K562 (cell line): ENCODE data around the gene MAP4K4. TPM values are rescaled to one million over a fixed set of nuclear protein-coding genes. Genes with fewer than 3 reads are reported as not detected.

ENCODE experiments used
- ATAC-seq: fragments of 200-7000 bp; cut with Tn5 transposase; 3 replicates; pipeline ENCODE4 v1.9.1; 2020; ENCODE audit warnings: moderate library complexity
- BruUV-seq: library from RNA; stranded (reverse); fragments of 400-500 nt; replicated peaks from 2 replicates; lab custom pipeline; 2021; lab: Mats Ljungman, UMichigan
- CTCF ChIA-PET: fragments of 300-600 bp; formaldehyde crosslinking; extraction: SDS; loops from one replicate; lab custom pipeline; 2021; ENCODE audit warnings: low intra/inter-chr PET ratio; lab: Yijun Ruan, JAX
- POLR2A ChIA-PET: fragments of 300-600, 350-650 bp; sonication (Branson Sonifier 250); formaldehyde crosslinking; extraction: SDS; loops from one replicate; lab custom pipeline; 2021; ENCODE audit warnings: antibody characterized with exemption, inconsistent platforms; lab: Yijun Ruan, JAX
- DNase-seq, 4 experiments: peaks; one replicate each; pipeline versions ENCODE4 v3.0.0 to v3.0.0-alpha.2; 2011 to 2018; ENCODE audit warnings: low spot score in 3 of 4, mixed read lengths in 3 of 4; ENCODE audit errors: extremely low read depth in 1 of 4
- FAIRE-seq: peaks from 2 replicates; lab custom pipeline; 2011; peaks lifted over from hg19 to GRCh38; lab: Jason Lieb, UNC
- H2AFZ ChIP-seq: 2 replicates; pipeline ENCODE4 v1.6.0; 2011; ENCODE audit warnings: low read depth, low read length, control low read depth, inconsistent platforms
- H3K27ac ChIP-seq: fragments of 200-600 bp; 3 replicates; pipeline ENCODE4 v1.8.0; 2011; ENCODE audit warnings: low read depth, mild to moderate bottlenecking, control low read depth, inconsistent platforms, low read length, moderate library complexity, mixed read lengths; ENCODE audit errors: extremely low read depth
- H3K27me3 ChIP-seq, 2 experiments: fragments of 300-600 bp in 1 of 2; 2 replicates in 1 of 2; 3 replicates in 1 of 2; pipeline versions ENCODE4 v1.6.0 to v1.8.0; 2011; ENCODE audit warnings: inconsistent platforms in 2 of 2, low read length in 2 of 2, mild to moderate bottlenecking in 1 of 2, mixed read lengths in 1 of 2, moderate library complexity in 1 of 2; ENCODE audit not compliant: control insufficient read depth in 2 of 2, insufficient read depth in 2 of 2
- H3K36me3 ChIP-seq: fragments of 300-600 bp; 3 replicates; pipeline ENCODE4 v1.8.0; 2011; ENCODE audit warnings: mild to moderate bottlenecking, low read length, inconsistent platforms; ENCODE audit not compliant: control insufficient read depth, insufficient read depth
- H3K4me1 ChIP-seq, 2 experiments: fragments of 200-600 bp in 1 of 2; replicated peaks in 1 of 2; 2 replicates in 1 of 2; 3 replicates in 1 of 2; pipeline versions ENCODE4 v1.5.1 to v1.8.0; 2011; ENCODE audit warnings: inconsistent platforms in 2 of 2, low read length in 2 of 2, mild to moderate bottlenecking in 1 of 2, mixed read lengths in 1 of 2, moderate library complexity in 1 of 2; ENCODE audit not compliant: control insufficient read depth in 2 of 2, insufficient read depth in 2 of 2
- H3K4me2 ChIP-seq: 2 replicates; pipeline ENCODE4 v1.6.1; 2011; ENCODE audit warnings: low read length, control low read depth, inconsistent platforms, mixed read lengths; ENCODE audit not compliant: insufficient read depth
- H3K4me3 ChIP-seq: fragments of 200-600 bp; sonication (generic), shearing (Covaris generic); 2 replicates; pipeline ENCODE4 v1.5.1; 2016; ENCODE audit warnings: control low read depth, inconsistent platforms
- H3K79me2 ChIP-seq: fragments of 200-600 bp; 3 replicates; pipeline ENCODE4 v1.8.0; 2011; ENCODE audit warnings: low read length, inconsistent platforms; ENCODE audit not compliant: control insufficient read depth, insufficient read depth
- H3K9ac ChIP-seq, 2 experiments: 2 replicates each; pipeline versions ENCODE4 v1.6.0 to v1.6.1; 2011; ENCODE audit warnings: low read depth in 2 of 2, low read length in 2 of 2, control low read depth in 1 of 2, inconsistent platforms in 1 of 2, mild to moderate bottlenecking in 1 of 2, mixed read lengths in 1 of 2; ENCODE audit not compliant: insufficient read depth in 1 of 2
- H3K9me1 ChIP-seq: one replicate; pipeline ENCODE4 v1.6.0; 2011; ENCODE audit warnings: inconsistent platforms, mild to moderate bottlenecking, low read length, moderate library complexity; ENCODE audit not compliant: control insufficient read depth, insufficient read depth
- H3K9me3 ChIP-seq: replicated peaks from 2 replicates; pipeline ENCODE4 v1.5.1; 2011; ENCODE audit warnings: low read depth, low read length, inconsistent platforms; ENCODE audit not compliant: control insufficient read depth, insufficient read depth
- H4K20me1 ChIP-seq: replicated peaks from 2 replicates; pipeline ENCODE4 v1.6.1; 2011; ENCODE audit warnings: low read length, inconsistent platforms, mixed read lengths; ENCODE audit not compliant: control insufficient read depth, insufficient read depth
- ARID1B ChIP-seq: fragments of 450-650 bp; IDR thresholded peaks from 2 replicates; pipeline ENCODE4 v1.6.1; 2016; ENCODE audit warnings: antibody characterized with exemption, mild to moderate bottlenecking, inconsistent platforms
- BRF1 ChIP-seq: IDR thresholded peaks from 3 replicates; pipeline ENCODE4 v1.6.1; 2011; ENCODE audit warnings: borderline replicate concordance, mild to moderate bottlenecking; ENCODE audit not compliant: insufficient read length; ENCODE audit errors: extremely low read depth
- CHD1 ChIP-seq: fragments of 200-600 bp; sonication (generic); IDR thresholded peaks from one replicate; pipeline ENCODE4 v1.6.1; 2012; ENCODE audit warnings: mild to moderate bottlenecking, moderate library complexity, low read length, inconsistent platforms
- NFIC ChIP-seq: fragments of 450-650 bp; IDR thresholded peaks from 2 replicates; pipeline ENCODE4 v1.6.1; 2017; ENCODE audit warnings: mild to moderate bottlenecking, inconsistent platforms
- RB1 ChIP-seq: fragments of 450-650 bp; IDR thresholded peaks from 2 replicates; pipeline ENCODE4 v1.6.1; 2017; ENCODE audit warnings: low read depth, mild to moderate bottlenecking
- SMARCB1 ChIP-seq: IDR thresholded peaks from 2 replicates; pipeline ENCODE4 v1.6.1; 2011; ENCODE audit warnings: improper control_type of control experiment, low read depth; ENCODE audit not compliant: insufficient read length
- SMARCC2 ChIP-seq: fragments of 450-650 bp; IDR thresholded peaks from 2 replicates; pipeline ENCODE4 v1.6.1; 2017; ENCODE audit warnings: antibody characterized with exemption, moderate library complexity, mild to moderate bottlenecking, low read depth
- ZNF274 ChIP-seq: IDR thresholded peaks from 2 replicates; pipeline ENCODE4 v1.6.1; 2011; ENCODE audit warnings: low read depth, mild to moderate bottlenecking, low read length, moderate library complexity, borderline replicate concordance
- WGBS: fragments of 100-300 bp; shearing (Covaris generic); methylation state at CpG from one replicate; pipeline ENCODE4 v1.1.6; 2016; ENCODE audit warnings: low coverage, mixed read lengths; ENCODE audit not compliant: insufficient coverage; ENCODE audit errors: missing lambda C conversion rate; 5-methylcytosine and 5-hydroxymethylcytosine counted together
- in situ Hi-C: fragments of 300-500 bp; cut with MboI; formaldehyde crosslinking; loops from 4 replicates; pipeline ENCODE4 v1.15.0; 2018; ENCODE audit warnings: inconsistent platforms, mixed read lengths
- intact Hi-C: fragments of 100-400 bp; cut with micrococcal nuclease; formaldehyde crosslinking; loops from 2 replicates; pipeline ENCODE4 v1.14.2; 2022
- polyA plus RNA-seq, 8 experiments: library from polyadenylated mRNA; depleted of rRNA in 4 of 8; stranded (reverse) in 5 of 8; unstranded in 3 of 8; fragments of >200 nt; fragmentation: Nextera tagmentation in 2 of 8; fragmentation: Illumina TruSeq in 1 of 8; extraction: Ambion mirVana in 2 of 8; extraction: Trizol in 1 of 8; gene quantifications; 2 replicates each; pipeline versions ENCODE4 v1.2.1 to v1.2.3, GENCODE V29; 2011 to 2014; ENCODE audit warnings: inconsistent platforms in 1 of 8, missing spikeins in 1 of 8
- total RNA-seq, 7 experiments: library from RNA; depleted of rRNA in 6 of 7; stranded (reverse); fragments of >200 nt in 6 of 7; fragmentation: Illumina TruSeq in 2 of 7; extraction: Trizol in 2 of 7; gene quantifications; 2 replicates each; pipeline versions ENCODE4 v1.2.1 to v1.2.3, GENCODE V29; 2011 to 2021; ENCODE audit warnings: low replicate concordance in 1 of 7
- TF ChIP-seq, protein P1 (sequence below), 3 experiments: IDR thresholded peaks in 2 of 3; conservative IDR thresholded peaks in 1 of 3; 2 replicates each; pipeline ENCODE4 v1.5.1; 2011 to 2012; ENCODE audit warnings: low read length in 3 of 3, mild to moderate bottlenecking in 3 of 3, control low read depth in 2 of 3, improper control_type of control experiment in 1 of 3, inconsistent platforms in 1 of 3, low read depth in 1 of 3, mixed read lengths in 1 of 3, moderate library complexity in 1 of 3; ENCODE audit not compliant: insufficient read depth in 2 of 3

The MAP4K4 gene
- total and polyA plus RNA-seq, 9 of the 15 experiments (the other 6 are each of a cell fraction or from before 2014, with no cell fraction given) = 7.6 to 76.4 (median 50.6) TPM

DNA sequence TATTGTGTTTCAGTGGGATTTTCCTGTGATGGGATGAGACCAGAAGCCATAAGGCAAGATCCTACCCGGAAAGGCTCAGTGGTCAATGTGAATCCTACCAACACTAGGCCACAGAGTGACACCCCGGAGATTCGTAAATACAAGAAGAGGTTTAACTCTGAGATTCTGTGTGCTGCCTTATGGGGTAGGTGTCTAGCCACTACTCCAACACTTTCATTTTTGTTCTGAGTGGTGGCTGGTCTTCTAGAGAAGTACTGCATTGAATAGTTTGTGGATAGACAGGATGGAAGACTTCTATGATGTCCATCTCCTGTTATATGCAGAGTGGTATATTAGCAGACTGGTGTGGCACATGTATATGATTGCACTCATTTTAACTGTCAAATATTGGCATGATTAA, 176.6 kb downstream of the MAP4K4 start:
- intact Hi-C loops = no loop called here
- POLR2A ChIA-PET = no interaction called here
- no peak for ATAC-seq

DNA sequence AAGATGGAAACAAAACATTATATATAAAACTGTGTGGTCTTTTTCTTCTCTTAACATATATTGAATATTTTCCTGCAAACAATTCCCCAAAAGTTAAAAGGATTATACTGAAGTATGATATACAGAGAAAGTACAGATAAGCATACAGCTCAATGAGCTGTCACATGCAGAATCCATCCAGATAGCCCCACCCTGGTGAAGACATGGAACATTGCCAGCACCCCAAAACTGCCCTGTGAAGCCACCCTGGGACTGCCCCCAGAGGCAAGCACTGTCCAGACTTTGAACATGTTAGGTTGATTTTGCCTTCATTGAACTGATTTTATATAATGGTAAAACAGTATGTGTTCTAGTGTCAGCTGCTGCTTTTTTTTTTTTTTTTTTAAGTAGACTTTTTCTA, 182.0 kb downstream of the MAP4K4 start:
- H3K4me3 ChIP-seq = no peak overlapping the region
- DNase-seq (peak in 3 of 4 experiments; percentile 9 to 38 (median 35)), FAIRE-seq (no peak), ATAC-seq (no peak; the same call in 1 of the 3 replicates)
- peaks cover 61% of the 10 kb centered on the region for H3K36me3 ChIP-seq
- H3K4me1 ChIP-seq = no peaks in the 10 kb centered on the region; a peak in 1 of 5 replicates
- H3K79me2 ChIP-seq = no peaks in the 10 kb centered on the region
- POLR2A ChIA-PET = interaction anchor here (0.7 to 1.3 kb wide), 2 partner anchors 17 to 346 kb away, joined by 3 read pairs; no protein-coding TSS in a partner anchor
- H3K27me3 ChIP-seq = no peaks in the 10 kb centered on the region
- TF ChIP-seq ZNF274 = no peak
- peak; percentile 37; the same call in 1 of the 2 replicates for TF ChIP-seq NFIC
- TF ChIP-seq SMARCB1 = no peak
- TF ChIP-seq CHD1 = no peak
- no peak for TF ChIP-seq SMARCC2
- TF ChIP-seq, protein P1, sequence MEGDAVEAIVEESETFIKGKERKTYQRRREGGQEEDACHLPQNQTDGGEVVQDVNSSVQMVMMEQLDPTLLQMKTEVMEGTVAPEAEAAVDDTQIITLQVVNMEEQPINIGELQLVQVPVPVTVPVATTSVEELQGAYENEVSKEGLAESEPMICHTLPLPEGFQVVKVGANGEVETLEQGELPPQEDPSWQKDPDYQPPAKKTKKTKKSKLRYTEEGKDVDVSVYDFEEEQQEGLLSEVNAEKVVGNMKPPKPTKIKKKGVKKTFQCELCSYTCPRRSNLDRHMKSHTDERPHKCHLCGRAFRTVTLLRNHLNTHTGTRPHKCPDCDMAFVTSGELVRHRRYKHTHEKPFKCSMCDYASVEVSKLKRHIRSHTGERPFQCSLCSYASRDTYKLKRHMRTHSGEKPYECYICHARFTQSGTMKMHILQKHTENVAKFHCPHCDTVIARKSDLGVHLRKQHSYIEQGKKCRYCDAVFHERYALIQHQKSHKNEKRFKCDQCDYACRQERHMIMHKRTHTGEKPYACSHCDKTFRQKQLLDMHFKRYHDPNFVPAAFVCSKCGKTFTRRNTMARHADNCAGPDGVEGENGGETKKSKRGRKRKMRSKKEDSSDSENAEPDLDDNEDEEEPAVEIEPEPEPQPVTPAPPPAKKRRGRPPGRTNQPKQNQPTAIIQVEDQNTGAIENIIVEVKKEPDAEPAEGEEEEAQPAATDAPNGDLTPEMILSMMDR (IDR thresholded peaks at IDR 0.05 in 2 of 3, conservative IDR thresholded peaks at IDR 0.05 in 1 of 3; ENCODE audit: insufficient read depth in 2 of 3, low read depth in 1 of 3, low read length in 3 of 3) = no peak
- no peak overlapping the region for H3K4me2 ChIP-seq
- H3K27ac ChIP-seq = no peak overlapping the region
- H2AFZ ChIP-seq = no peak overlapping the region
- in situ Hi-C loops (no loop called here), intact Hi-C loops (no loop called here)
- no peaks in the 10 kb centered on the region for H4K20me1 ChIP-seq
- H3K9me1 ChIP-seq = no peaks in the 10 kb centered on the region
- CTCF ChIA-PET = no interaction called here
- H3K9ac ChIP-seq = no peak overlapping the region
- BruUV-seq = no TSS peak
- H3K9me3 ChIP-seq = no peaks in the 10 kb centered on the region

More for the DNA sequence above, 176.6 kb downstream of the MAP4K4 start:
- Histone ChIP-seq H4K20me1 (no peaks in the 10 kb centered on the region), H3K4me1 (no peaks in the 10 kb centered on the region), H3K4me2 (no peak overlapping the region), H2AFZ (no peak overlapping the region), H3K36me3 (peaks cover 83% of the 10 kb centered on the region), H3K27me3 (no peaks in the 10 kb centered on the region), H3K9me3 (no peaks in the 10 kb centered on the region), H3K27ac (no peak overlapping the region), H3K79me2 (no peaks in the 10 kb centered on the region), H3K4me3 (no peak overlapping the region), H3K9ac (no peak overlapping the region), H3K9me1 (no peaks in the 10 kb centered on the region)
- TF ChIP-seq RB1 = no peak
- TF ChIP-seq ARID1B = no peak
- TF ChIP-seq BRF1 = no peak
- in situ Hi-C loops = no loop called here
- CTCF ChIA-PET = interaction anchor here (1.0 kb wide), 1 partner anchor 455 kb away, joined by 4 read pairs; no protein-coding TSS in a partner anchor
- 94% methylated on average over 3 of the region's 3 CpGs for WGBS
- FAIRE-seq = no peak
- BruUV-seq = no TSS peak
- no peak for DNase-seq
